ENCODE measurements around the gene LRP11.

- TF ChIP-seq CTCF (IDR thresholded peaks at IDR 0.05) (no peak), EZH2 (IDR thresholded peaks at IDR 0.05) (no peak), EZH2phosphoT487 (IDR thresholded peaks at IDR 0.05) (no peak)
Measured at GRCh38 chr6:149857541-149857940, 6.6 kb downstream of the LRP11 start.

Data from neural progenitor cell (in vitro differentiated cells).